CD4-positive, alpha-beta T cell treated with Interleukin-15 for 1 hour (primary cell): ENCODE data around the gene TRIP12.
"Not testable (repeated sequence)": the region's sequence is repeated elsewhere in the genome, so short reads cannot be mapped to it uniquely, and the experiment has no call there.

ENCODE experiments used
- DNase-seq: peaks from one replicate; pipeline ENCODE4 v3.0.0-alpha.2; 2020

TRIP12 gene

GRCh38 chr2:229821316-229821715 is 100.5 kb downstream of the TRIP12 start:
- DNase-seq = no peak

GRCh38 chr2:229818230-229818629 is 103.6 kb downstream of the TRIP12 start:
- no peak for DNase-seq

DNA sequence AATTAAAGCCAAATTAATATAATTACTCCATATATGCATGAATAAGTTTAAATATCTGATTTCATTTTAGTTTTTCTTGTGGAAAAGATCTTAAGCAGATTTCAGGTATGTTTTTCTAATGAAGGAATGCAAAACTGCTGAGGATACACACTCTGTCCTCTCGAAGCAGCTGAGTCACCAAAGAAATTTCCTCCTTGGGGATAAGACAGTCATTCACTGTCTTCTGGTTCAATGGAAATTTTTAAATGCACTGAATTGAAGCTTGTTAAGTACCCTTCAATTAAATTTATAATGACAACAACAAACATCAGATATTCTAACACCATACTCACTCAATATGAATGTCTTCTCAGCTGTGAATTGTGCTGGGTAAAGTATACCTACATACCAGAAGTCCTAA is 106.0 kb downstream of the TRIP12 start:
- no peak for DNase-seq

GRCh38 chr2:229815342-229815741 is 106.5 kb downstream of the TRIP12 start:
- DNase-seq = no peak

DNA sequence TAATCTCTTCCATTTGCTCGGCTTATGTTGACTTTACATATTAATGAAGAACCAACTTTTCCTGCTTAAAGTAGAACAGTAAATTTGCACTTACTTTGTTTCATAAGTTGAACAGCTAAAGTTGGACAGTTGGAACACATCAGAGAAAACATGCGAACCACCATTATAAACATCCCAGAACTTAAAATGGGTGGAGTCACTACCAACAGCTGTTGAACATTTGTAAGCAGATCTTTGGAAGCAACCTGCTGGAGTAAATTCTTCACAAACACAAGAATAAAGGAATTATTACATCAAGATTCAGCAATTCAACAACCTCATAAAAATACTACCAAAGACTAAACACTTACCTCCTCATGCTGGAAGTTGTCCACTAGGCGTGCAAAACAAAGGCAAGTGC is 111.0 kb downstream of the TRIP12 start:
- no peak for DNase-seq

GRCh38 chr2:229805559-229805958 is 116.2 kb downstream of the TRIP12 start:
- no peak for DNase-seq

- DNase-seq = no peak
Observed at GRCh38 chr2:229802785-229803184, 119.0 kb downstream of the TRIP12 start.

GRCh38 chr2:229800997-229801754 is 120.6 kb downstream of the TRIP12 start:
- peak; percentile 54 for DNase-seq

DNA sequence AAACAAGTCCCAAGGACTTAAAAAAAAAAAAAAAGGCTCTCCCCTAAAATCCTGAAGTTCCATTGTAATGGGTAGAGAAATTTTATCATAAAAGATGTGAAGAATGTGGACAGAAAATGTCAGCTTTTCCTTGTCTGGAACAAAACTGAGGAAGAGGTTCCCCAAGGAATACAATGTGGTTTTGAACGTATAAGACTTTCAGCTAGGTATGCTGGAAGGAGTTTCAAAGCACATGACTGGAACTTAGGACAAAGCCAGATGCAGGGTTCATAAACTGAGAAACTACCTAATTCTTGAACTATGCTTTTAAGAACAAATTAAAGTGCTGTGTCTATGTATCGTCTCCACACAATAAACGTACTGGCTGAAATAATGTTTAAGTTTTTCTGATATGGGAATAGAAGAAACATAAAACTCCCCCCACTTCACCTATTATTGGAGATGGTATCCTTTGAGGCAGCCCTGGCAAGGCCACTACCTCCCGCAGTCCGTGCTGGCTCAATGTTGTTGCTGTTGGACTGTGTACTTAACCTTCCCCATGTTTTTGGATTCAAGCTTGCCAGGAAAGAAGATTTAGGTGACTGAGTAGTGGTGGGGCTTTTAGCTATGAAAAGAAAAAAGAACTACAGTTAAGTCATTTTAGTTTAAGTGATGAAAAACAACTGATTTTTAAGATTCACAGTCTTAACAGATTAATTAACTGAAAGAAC is 123.2 kb downstream of the TRIP12 start:
- no peak for DNase-seq

GRCh38 chr2:229795058-229795457 is 126.8 kb downstream of the TRIP12 start:
- no peak for DNase-seq

GRCh38 chr2:229794636-229795035 is 127.2 kb downstream of the TRIP12 start:
- DNase-seq = no peak

DNA sequence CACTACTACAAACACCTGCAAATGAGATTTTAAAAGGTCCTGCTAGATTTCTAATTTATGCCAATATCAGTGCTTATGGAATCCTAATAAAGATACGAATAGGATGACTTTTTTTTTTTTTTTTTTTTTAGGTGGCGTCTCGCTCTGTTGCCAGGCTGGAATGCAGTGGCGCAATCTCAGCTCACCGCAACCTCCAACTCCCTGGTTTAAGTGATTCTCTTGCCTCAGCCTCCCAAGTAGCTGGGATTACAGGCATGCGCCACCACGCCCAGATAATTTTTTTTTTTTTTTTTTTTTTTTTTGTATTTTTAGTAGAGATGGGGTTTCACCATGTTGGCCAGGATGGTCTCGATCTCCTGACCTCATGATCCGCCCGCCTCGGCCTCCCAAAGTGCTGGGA is 135.5 kb downstream of the TRIP12 start:
- not testable (repeated sequence) for DNase-seq

GRCh38 chr2:229784791-229785190 is 137.0 kb downstream of the TRIP12 start:
- DNase-seq = no peak

GRCh38 chr2:229783108-229783721 is 138.6 kb downstream of the TRIP12 start:
- DNase-seq = no peak

DNA sequence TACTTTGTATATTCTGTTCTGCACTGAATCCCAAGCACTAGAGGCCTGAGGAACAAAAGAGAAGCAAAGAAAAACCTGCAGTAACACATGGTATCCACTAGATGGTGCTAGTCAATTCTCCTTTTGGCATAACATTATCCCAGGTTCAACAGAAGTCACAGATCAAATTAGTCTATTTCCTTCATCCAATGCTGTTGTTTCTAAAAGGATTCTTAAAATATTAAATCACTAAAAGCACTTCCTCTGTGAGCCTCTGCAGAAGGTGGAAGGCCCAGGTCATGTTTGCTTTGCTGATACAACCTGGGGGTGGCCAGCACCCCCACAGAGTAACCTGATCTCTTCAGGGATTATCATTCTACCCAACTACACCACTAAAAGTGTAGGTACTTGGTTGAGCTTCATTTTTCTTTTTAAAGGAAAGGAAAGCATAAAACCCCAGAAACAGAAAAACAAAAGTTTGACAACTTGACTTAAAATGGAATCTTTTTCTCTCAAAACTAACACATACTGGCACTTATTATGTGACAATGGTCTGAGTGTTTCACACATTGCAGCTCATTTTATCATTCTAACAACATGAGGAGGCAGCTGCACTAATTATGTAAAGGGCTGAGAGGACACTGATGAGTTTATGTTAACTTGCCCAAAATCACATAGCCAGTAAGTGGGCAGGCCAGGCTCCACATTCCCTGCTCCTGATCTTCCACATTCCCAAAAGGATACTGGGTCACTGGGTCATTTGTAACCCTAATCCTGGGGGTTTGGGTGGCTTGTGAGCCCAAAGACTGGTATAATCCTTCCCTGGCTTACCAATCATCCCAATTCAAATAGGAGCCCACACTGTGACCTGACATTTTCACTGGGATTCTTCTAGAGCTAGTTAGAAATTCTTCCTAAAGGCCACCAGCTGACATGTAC is 140.7 kb downstream of the TRIP12 start:
- DNase-seq = no peak

- DNase-seq = no peak
Observed at GRCh38 chr2:229779650-229780049, 142.2 kb downstream of the TRIP12 start.

DNA sequence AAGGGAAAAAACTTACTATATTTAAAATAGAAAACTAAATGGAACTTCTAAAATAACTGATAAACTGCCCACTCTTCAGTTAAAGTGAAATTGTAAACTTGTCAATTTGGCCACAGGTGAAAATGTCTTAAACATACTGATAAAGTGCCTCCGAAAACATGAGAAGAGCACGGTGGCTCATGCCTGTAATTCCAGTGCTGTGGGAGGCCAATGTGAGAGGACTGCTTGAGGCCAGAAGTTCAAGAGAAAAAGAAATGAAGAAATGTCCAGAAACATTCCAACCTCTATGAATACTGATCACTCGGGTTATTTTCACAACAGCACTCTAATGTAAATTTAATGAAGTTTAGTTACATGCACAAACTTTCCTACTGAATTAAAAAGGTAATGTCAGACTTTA is 144.1 kb downstream of the TRIP12 start:
- no peak for DNase-seq

DNA sequence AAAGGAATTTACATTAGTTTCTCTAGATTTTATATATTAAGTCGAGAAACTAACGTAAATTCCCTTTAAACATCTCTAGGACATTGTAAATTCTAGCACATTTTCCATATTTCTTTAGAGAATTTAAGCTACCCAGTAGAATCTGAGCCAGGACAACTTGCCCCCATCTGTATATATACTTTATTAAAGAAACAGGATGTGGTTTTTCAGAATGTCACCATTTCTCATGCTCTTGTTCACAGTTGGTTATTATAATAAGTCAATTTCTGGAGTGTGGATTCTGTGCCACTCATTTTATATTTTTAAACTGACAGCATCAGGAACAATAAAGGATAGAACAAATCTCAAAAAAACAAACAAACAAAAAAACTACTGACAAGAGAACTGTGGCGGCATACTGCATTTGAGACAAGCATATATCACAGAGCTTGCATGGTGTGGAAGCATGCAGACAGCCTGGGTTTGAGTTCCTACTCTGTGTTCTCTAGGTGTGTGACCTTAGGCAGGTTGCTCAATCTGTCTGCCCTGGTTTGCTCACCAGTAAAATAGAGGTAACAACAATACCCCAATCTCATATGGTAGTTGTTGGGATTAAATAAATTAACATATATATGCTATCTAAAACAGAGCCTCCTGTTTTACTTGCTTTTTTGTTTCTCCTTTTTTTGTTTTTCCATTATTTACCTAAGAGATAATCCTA is 146.0 kb downstream of the TRIP12 start:
- DNase-seq = no peak

- no peak for DNase-seq
Observed at GRCh38 chr2:229774237-229774636, 147.6 kb downstream of the TRIP12 start.

- DNase-seq = no peak
Observed at GRCh38 chr2:229768235-229768634, 153.6 kb downstream of the TRIP12 start.

- DNase-seq = no peak
Observed at GRCh38 chr2:229765721-229766120, 156.1 kb downstream of the TRIP12 start.

DNA sequence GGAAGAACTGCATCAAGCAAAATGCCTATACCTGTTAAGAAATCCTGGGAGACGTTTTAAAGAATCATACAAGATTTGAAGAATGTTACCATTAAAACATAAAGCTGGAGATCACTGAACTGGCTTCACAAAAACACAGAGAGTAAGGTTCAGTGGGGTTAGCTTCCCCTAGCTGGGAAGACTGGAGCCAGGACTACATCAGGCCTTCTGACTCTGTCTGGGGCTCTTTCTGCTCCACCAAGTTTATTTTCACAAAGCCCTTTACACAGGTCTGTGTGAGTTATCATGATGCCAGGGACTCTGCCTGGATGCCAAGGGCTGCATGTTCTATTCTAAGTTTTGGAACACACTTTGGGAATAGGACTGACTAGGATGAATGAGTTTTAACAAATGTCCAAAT is 160.1 kb downstream of the TRIP12 start:
- no peak for DNase-seq
